ENCODE measurements around the gene CMTM1.

- TF ChIP-seq, protein P1, sequence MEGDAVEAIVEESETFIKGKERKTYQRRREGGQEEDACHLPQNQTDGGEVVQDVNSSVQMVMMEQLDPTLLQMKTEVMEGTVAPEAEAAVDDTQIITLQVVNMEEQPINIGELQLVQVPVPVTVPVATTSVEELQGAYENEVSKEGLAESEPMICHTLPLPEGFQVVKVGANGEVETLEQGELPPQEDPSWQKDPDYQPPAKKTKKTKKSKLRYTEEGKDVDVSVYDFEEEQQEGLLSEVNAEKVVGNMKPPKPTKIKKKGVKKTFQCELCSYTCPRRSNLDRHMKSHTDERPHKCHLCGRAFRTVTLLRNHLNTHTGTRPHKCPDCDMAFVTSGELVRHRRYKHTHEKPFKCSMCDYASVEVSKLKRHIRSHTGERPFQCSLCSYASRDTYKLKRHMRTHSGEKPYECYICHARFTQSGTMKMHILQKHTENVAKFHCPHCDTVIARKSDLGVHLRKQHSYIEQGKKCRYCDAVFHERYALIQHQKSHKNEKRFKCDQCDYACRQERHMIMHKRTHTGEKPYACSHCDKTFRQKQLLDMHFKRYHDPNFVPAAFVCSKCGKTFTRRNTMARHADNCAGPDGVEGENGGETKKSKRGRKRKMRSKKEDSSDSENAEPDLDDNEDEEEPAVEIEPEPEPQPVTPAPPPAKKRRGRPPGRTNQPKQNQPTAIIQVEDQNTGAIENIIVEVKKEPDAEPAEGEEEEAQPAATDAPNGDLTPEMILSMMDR (IDR thresholded peaks at IDR 0.05): no peak
- TF ChIP-seq POLR2A (IDR thresholded peaks at IDR 0.05): no peak
- TF ChIP-seq POLR2AphosphoS5 (IDR thresholded peaks at IDR 0.05): no peak
These were observed 46.5 kb upstream of the CMTM1 start for GRCh38 chr16:66519482-66520373.

Measured in gastroesophageal sphincter (tissue), 3 donors.